ENCODE measurements around the gene ALPK3. TPM values are rescaled to one million over a fixed set of nuclear protein-coding genes. Genes with fewer than 3 reads are reported as not detected.
A peak's percentile ranks its signal among the peaks of the same experiment; 100 is the strongest.

Gene ALPK3
- total and polyA plus RNA-seq, 2 experiments from 2014 or later, result 3.7 to 29.7 TPM

DNA sequence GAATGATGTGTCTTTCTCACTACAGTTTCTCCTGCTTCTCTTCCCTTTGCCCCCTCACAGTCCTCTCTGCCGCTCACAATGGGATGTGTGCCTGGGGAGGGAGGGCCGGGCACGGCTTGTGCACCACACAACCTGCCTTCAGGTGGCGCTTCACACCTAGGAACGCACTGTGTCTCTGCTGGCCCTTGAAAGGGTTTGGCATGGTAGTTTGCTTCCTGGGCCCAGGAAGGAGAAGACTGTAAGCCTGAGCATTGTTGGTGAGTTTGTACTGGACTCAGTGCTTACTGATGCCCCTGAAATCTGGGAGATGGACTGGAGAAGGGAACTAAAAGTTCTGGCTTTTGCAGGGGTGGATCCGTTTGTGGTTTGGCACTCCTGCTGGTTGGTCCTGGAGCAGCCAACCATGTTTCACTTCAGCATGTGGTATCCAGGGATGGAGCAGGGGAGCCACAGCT, 9.2 kb downstream of the ALPK3 start:
- Histone ChIP-seq H3K4me3 (no peak overlapping the region), H3K36me3 (ENCODE audit: insufficient read depth) (peaks cover 10% of the 10 kb centered on the region; the same call in 1 of the 2 replicates), H3K27ac (ENCODE audit: low read depth) (no peak overlapping the region), H3K79me2 (replicated peaks; ENCODE audit: insufficient read depth) (no peaks in the 10 kb centered on the region), H3K4me1 (ENCODE audit: insufficient read depth) (peaks cover 5% of the 10 kb centered on the region; the same call in 1 of the 2 replicates), H2AFZ (no peak overlapping the region), H3K27me3 (ENCODE audit: insufficient read depth) (no peaks in the 10 kb centered on the region), H3F3A (replicated peaks; ENCODE audit: low read depth) (no peaks in the 10 kb centered on the region), H3K4me2 (no peak overlapping the region), H3K9me2 (ENCODE audit: insufficient read depth) (no peaks in the 10 kb centered on the region), H4K20me1 (replicated peaks; ENCODE audit: insufficient read depth) (0 out of 2 replicates have a peak, but pooled peaks cover 3% of the 10 kb centered on the region)
- Mint-ChIP-seq H3K36me3 (ENCODE audit: low read depth) (peaks cover 6% of the 10 kb centered on the region; the same call in 2 of the 3 replicates), H3K4me3 (no peak overlapping the region), H3K4me1 (peaks cover 32% of the 10 kb centered on the region), H3K9me3 (no peaks in the 10 kb centered on the region), H3K27ac (no peak overlapping the region), H3K27me3 (ENCODE audit: insufficient read depth, low read depth, poor library complexity) (peaks cover 2% of the 10 kb centered on the region)
- TF ChIP-seq POLR2AphosphoS5 (IDR thresholded peaks at IDR 0.05; ENCODE audit: low read depth), result no peak
- peak; percentile 87 to 94 for TF ChIP-seq CTCF (conservative IDR thresholded peaks at IDR 0.05; ENCODE audit: low read depth in 2 of 2)
- DNase-seq (ENCODE audit: low spot score), result peak; percentile 85
- peak; percentile 93 for ATAC-seq

GRCh38 chr15:84827246-84827645, 10.1 kb downstream of the ALPK3 start:
- no peaks in the 10 kb centered on the region for H3K36me3 Mint-ChIP-seq (ENCODE audit: low read depth)
- Histone ChIP-seq H3K4me3 (no peak overlapping the region), H4K20me1 (replicated peaks; ENCODE audit: insufficient read depth) (0 out of 2 replicates have a peak, but pooled peaks cover 3% of the 10 kb centered on the region), H3K9me2 (ENCODE audit: insufficient read depth) (no peaks in the 10 kb centered on the region), H3K79me2 (replicated peaks; ENCODE audit: insufficient read depth) (no peaks in the 10 kb centered on the region), H3K36me3 (ENCODE audit: insufficient read depth) (peaks cover 10% of the 10 kb centered on the region; the same call in 1 of the 2 replicates), H3K27me3 (ENCODE audit: insufficient read depth) (no peaks in the 10 kb centered on the region), H3K27ac (ENCODE audit: low read depth) (no peak overlapping the region), H3K4me1 (ENCODE audit: insufficient read depth) (peaks cover 5% of the 10 kb centered on the region; the same call in 1 of the 2 replicates), H3F3A (replicated peaks; ENCODE audit: low read depth) (no peaks in the 10 kb centered on the region), H2AFZ (no peak overlapping the region), H3K4me2 (no peak overlapping the region)
- no peaks in the 10 kb centered on the region for H3K9me3 Mint-ChIP-seq
- peaks cover 24% of the 10 kb centered on the region for H3K4me1 Mint-ChIP-seq
- no peaks in the 10 kb centered on the region for H3K27me3 Mint-ChIP-seq (ENCODE audit: insufficient read depth, low read depth, poor library complexity)
- no peak for ATAC-seq
- DNase-seq (ENCODE audit: low spot score), result no peak
- H3K4me3 Mint-ChIP-seq, result no peak overlapping the region
- H3K27ac Mint-ChIP-seq, result no peak overlapping the region
- no peak for TF ChIP-seq EZH2 (IDR thresholded peaks at IDR 0.05; ENCODE audit: low read depth, unreplicated experiment)
- TF ChIP-seq EZH2phosphoT487 (IDR thresholded peaks at IDR 0.05; ENCODE audit: unreplicated experiment), result no peak
- no peak for TF ChIP-seq CTCF (conservative IDR thresholded peaks at IDR 0.05; ENCODE audit: low read depth in 2 of 2)
- TF ChIP-seq, protein P1, sequence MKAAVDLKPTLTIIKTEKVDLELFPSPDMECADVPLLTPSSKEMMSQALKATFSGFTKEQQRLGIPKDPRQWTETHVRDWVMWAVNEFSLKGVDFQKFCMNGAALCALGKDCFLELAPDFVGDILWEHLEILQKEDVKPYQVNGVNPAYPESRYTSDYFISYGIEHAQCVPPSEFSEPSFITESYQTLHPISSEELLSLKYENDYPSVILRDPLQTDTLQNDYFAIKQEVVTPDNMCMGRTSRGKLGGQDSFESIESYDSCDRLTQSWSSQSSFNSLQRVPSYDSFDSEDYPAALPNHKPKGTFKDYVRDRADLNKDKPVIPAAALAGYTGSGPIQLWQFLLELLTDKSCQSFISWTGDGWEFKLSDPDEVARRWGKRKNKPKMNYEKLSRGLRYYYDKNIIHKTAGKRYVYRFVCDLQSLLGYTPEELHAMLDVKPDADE (IDR thresholded peaks at IDR 0.05), result no peak
- no peak for TF ChIP-seq ZNF114 (CRISPR knock-in tag; IDR thresholded peaks at IDR 0.05)
- no peak for TF ChIP-seq POLR2AphosphoS5 (IDR thresholded peaks at IDR 0.05; ENCODE audit: low read depth)
- TF ChIP-seq JUNB (IDR thresholded peaks at IDR 0.05; ENCODE audit: unreplicated experiment), result no peak
- no peak for TF ChIP-seq ZNF331 (CRISPR knock-in tag; IDR thresholded peaks at IDR 0.05; ENCODE audit: low read depth)
- no peak for TF ChIP-seq REST (IDR thresholded peaks at IDR 0.05; ENCODE audit: unreplicated experiment)
- no peak for TF ChIP-seq CREB1 (CRISPR knock-in tag; IDR thresholded peaks at IDR 0.05; ENCODE audit: low read depth)
- TF ChIP-seq STAT1 (IDR thresholded peaks at IDR 0.05; ENCODE audit: unreplicated experiment), result no peak
- no peak for TF ChIP-seq NANOG (IDR thresholded peaks at IDR 0.05; ENCODE audit: borderline replicate concordance)

All from GM23338 (cell line).